NB4 (cell line): ENCODE results near the gene PAPPA2.

ENCODE experiments used
- DNase-seq: peaks from one replicate; pipeline ENCODE4 v3.0.0; 2010; ENCODE audit warnings: low read depth
- H3K4me3 ChIP-seq: one replicate; pipeline ENCODE4 v1.5.1; 2011; ENCODE audit warnings: mild to moderate bottlenecking, low read depth, low read length, moderate library complexity
- CTCF ChIP-seq: IDR thresholded peaks from one replicate; pipeline ENCODE4 v1.5.1; 2012; ENCODE audit warnings: low read depth, low read length
- MAX ChIP-seq: IDR thresholded peaks from 2 replicates; pipeline ENCODE4 v1.6.1; 2011; ENCODE audit warnings: low read depth, low read length
- MYC ChIP-seq: IDR thresholded peaks from 2 replicates; pipeline ENCODE4 v1.6.1; 2011; ENCODE audit warnings: low read depth, low read length
- POLR2A ChIP-seq: IDR thresholded peaks from 2 replicates; pipeline ENCODE4 v1.6.1; 2011; ENCODE audit warnings: mild to moderate bottlenecking; ENCODE audit not compliant: insufficient read length; ENCODE audit errors: extremely low read depth

PAPPA2 gene

GRCh38 chr1:176854758-176855745 lies 392.1 kb downstream of the PAPPA2 start:
- H3K4me3 ChIP-seq, result no peak overlapping the region
- no peak for DNase-seq
- no peak for TF ChIP-seq CTCF
- TF ChIP-seq MAX, result no peak
- no peak for TF ChIP-seq POLR2A
- no peak for TF ChIP-seq MYC

- H3K4me3 ChIP-seq, result no peak overlapping the region
- TF ChIP-seq POLR2A, result no peak
- no peak for DNase-seq
These were observed 394.7 kb downstream of the PAPPA2 start for GRCh38 chr1:176857632-176858031.

DNA sequence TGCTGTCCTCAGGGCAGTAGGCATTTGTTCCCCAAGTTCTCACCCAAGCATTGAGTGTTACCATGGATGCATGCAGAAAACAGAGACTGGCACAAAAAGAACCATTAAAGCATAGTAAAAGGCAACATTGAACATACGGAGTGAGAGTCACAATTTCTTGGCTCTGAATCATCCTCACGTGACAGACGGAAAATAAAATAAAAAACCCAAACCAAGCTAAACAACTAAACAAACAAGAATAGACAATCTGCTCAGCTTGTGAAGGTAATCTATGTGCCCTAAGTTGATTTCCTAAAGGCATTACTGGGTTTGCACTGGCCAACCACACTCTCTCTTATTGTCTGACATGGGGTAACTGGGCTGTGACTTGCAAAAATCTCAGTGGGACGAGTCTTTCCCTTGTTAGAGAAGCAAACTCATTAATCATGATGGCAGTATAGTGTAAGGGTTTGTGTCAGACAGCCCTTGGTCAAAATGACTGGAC lies 395.5 kb downstream of the PAPPA2 start:
- TF ChIP-seq POLR2A, result no peak
- TF ChIP-seq MAX, result no peak
- no peak for TF ChIP-seq CTCF
- no peak for TF ChIP-seq MYC
- DNase-seq, result no peak
- H3K4me3 ChIP-seq, result no peak overlapping the region

DNA sequence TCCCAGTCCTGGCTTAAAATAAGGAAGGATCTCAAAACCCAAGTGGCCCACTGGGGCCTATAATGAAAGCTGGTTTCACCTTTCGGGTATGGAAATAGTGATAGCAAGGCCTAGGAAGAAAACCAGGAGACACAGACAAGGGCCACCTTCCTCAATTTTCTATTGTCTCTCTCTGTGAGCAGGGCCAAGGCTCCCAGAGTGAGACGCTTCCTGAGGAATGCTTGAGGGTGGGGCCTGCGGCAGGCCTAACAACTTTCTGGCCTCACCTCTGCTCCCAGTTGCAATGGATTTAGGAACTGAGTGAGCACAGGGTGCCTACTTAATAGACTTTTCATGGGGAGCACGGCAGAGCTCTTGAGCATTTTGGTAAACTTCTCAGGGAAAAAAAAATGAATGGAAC lies 400.6 kb downstream of the PAPPA2 start:
- no peak for TF ChIP-seq MYC
- no peak for TF ChIP-seq POLR2A
- no peak for TF ChIP-seq MAX
- TF ChIP-seq CTCF, result no peak

DNA sequence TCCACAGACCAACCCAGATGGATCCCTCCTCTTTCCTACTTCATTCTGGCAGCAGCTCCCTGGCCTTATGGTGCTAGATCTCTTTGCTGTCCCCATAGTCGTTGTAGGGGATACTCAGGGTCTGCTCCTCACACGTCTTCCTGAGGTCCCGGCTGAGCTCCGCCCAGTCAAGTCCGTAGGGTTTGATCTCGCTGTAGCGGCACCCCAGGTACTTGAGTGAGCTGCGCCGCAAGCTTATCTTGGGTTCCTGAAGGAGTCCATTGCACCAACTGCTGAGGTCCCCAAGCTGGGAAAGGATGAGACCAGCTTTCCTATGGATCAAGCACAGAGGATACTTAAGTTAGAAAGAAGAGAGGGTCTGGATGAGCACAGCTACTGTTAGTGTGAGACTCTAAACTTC lies 401.2 kb downstream of the PAPPA2 start:
- DNase-seq, result no peak
- no peak for TF ChIP-seq MAX
- no peak for TF ChIP-seq POLR2A
- no peak for TF ChIP-seq CTCF
- TF ChIP-seq MYC, result no peak
- no peak overlapping the region for H3K4me3 ChIP-seq

More for the DNA sequence above, 400.6 kb downstream of the PAPPA2 start:
- no peak overlapping the region for H3K4me3 ChIP-seq
- no peak for DNase-seq

DNA sequence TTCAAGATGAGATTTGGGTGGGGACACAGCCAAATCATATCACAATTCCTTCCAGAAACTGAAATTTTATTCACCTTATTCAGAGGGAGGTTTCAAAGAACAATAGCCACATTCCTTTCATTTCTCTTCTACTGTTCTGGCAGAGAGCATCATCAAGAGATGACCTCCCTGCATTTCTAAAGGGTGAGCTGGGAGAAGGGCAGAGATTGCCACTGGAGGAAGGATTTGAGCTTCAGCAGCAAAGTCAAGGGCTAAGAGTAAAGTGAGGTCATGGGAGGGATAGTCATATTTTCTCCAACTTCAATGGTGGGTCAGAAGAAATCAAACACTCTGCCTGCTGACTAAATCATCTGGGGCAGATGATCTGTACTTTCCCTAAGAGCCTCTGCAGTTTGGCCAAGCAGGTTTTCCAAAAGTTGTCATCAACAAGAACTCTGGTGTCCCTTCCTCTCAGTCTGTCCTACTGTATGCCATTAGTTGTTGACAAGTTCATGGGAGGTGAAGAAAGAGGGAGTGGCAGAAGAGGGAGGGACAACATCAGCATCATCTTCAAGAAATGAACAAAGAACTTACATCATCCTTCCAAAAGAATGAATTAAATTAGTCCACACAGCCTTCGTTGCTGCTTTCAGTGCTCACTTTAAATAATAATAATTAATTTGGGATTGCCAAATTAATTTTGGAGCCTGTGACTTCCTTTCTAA lies 403.2 kb downstream of the PAPPA2 start:
- TF ChIP-seq MAX (no peak), CTCF (no peak), MYC (no peak), POLR2A (no peak)
- no peak overlapping the region for H3K4me3 ChIP-seq
- no peak for DNase-seq
